Measurements from ENCODE around the gene SPECC1. TPM values are rescaled to one million over a fixed set of nuclear protein-coding genes. Genes with fewer than 3 reads are reported as not detected.

The SPECC1 gene
- total and polyA plus RNA-seq, 9 of the 15 experiments (the other 6 are each of a cell fraction or from before 2014, with no cell fraction given): 2.4 to 19.6 (median 14.7) TPM

- Histone ChIP-seq H3K4me2 (ENCODE audit: insufficient read depth, low read length) (no peak overlapping the region), H3K36me3 (ENCODE audit: control insufficient read depth, insufficient read depth, low read length) (no peaks in the 10 kb centered on the region), H3K9ac (ENCODE audit: insufficient read depth in 1 of 2, low read depth in 2 of 2, low read length in 2 of 2) (no peak overlapping the region), H3K27ac (ENCODE audit: extremely low read depth, low read depth, low read length) (no peak overlapping the region), H3K27me3 (ENCODE audit: control insufficient read depth in 2 of 2, insufficient read depth in 2 of 2, low read length in 2 of 2) (no peaks in the 10 kb centered on the region), H2AFZ (ENCODE audit: low read depth, low read length) (no peak overlapping the region), H3K9me1 (ENCODE audit: control insufficient read depth, insufficient read depth, low read length) (no peaks in the 10 kb centered on the region), H3K4me3 (no peak overlapping the region), H3K9me3 (replicated peaks; ENCODE audit: control insufficient read depth, insufficient read depth, low read depth, low read length) (no peaks in the 10 kb centered on the region), H3K4me1 (replicated peaks in 1 of 2; ENCODE audit: control insufficient read depth in 2 of 2, insufficient read depth in 2 of 2, low read length in 2 of 2) (no peaks in the 10 kb centered on the region), H4K20me1 (replicated peaks; ENCODE audit: control insufficient read depth, insufficient read depth, low read length) (no peaks in the 10 kb centered on the region), H3K79me2 (ENCODE audit: control insufficient read depth, insufficient read depth, low read length) (no peaks in the 10 kb centered on the region; the same call in 2 of the 3 replicates)
- ATAC-seq (no peak), DNase-seq (ENCODE audit: extremely low read depth in 1 of 4, low spot score in 3 of 4) (no peak), FAIRE-seq (no peak)
- TF ChIP-seq SPI1 (IDR thresholded peaks at IDR 0.05; ENCODE audit: borderline replicate concordance, low read depth, low read length): peak; percentile 83
- TF ChIP-seq SRF (CRISPR knock-in tag; IDR thresholded peaks at IDR 0.05): no peak
- in situ Hi-C loops (cut with MboI) (no loop called here), intact Hi-C loops (cut with micrococcal nuclease) (no loop called here)
- CTCF ChIA-PET (ENCODE audit: low intra/inter-chr PET ratio): no interaction called here
- 15% methylated on average over 5 of the region's 6 CpGs for WGBS (ENCODE audit: insufficient coverage, low coverage, missing lambda C conversion rate)
- POLR2A ChIA-PET: no interaction called here
- no TSS peak for BruUV-seq (replicated peaks)
These were observed 207.1 kb downstream of the SPECC1 start for GRCh38 chr17:20216154-20216815.

- no peak for ATAC-seq
- no peaks in the 10 kb centered on the region for H3K9me1 ChIP-seq (ENCODE audit: control insufficient read depth, insufficient read depth, low read length)
- intact Hi-C loops (cut with micrococcal nuclease): no loop called here
- no peak overlapping the region for H2AFZ ChIP-seq (ENCODE audit: low read depth, low read length)
- no TSS peak for BruUV-seq (replicated peaks)
- in situ Hi-C loops (cut with MboI): no loop called here
- H3K36me3 ChIP-seq (ENCODE audit: control insufficient read depth, insufficient read depth, low read length): no peaks in the 10 kb centered on the region
- WGBS (ENCODE audit: insufficient coverage, low coverage, missing lambda C conversion rate): 60% methylated on average over 3 of the region's 3 CpGs
- H3K27ac ChIP-seq (ENCODE audit: extremely low read depth, low read depth, low read length): no peak overlapping the region
- no peak for DNase-seq (ENCODE audit: extremely low read depth in 1 of 4, low spot score in 3 of 4)
- no peak overlapping the region for H3K4me2 ChIP-seq (ENCODE audit: insufficient read depth, low read length)
- no peak overlapping the region for H3K4me3 ChIP-seq
- no peaks in the 10 kb centered on the region for H3K27me3 ChIP-seq (ENCODE audit: control insufficient read depth in 2 of 2, insufficient read depth in 2 of 2, low read length in 2 of 2)
- no peak for FAIRE-seq
- ChIA-PET POLR2A (interaction anchor here (0.6 kb wide), 1 partner anchor 77 kb away, joined by 3 read pairs; no protein-coding TSS in a partner anchor), CTCF (ENCODE audit: low intra/inter-chr PET ratio) (no interaction called here)
- no peaks in the 10 kb centered on the region for H4K20me1 ChIP-seq (replicated peaks; ENCODE audit: control insufficient read depth, insufficient read depth, low read length)
- no peak overlapping the region for H3K9ac ChIP-seq (ENCODE audit: insufficient read depth in 1 of 2, low read depth in 2 of 2, low read length in 2 of 2)
- no peaks in the 10 kb centered on the region for H3K9me3 ChIP-seq (replicated peaks; ENCODE audit: control insufficient read depth, insufficient read depth, low read depth, low read length)
- H3K79me2 ChIP-seq (ENCODE audit: control insufficient read depth, insufficient read depth, low read length): no peaks in the 10 kb centered on the region; the same call in 2 of the 3 replicates
- no peaks in the 10 kb centered on the region for H3K4me1 ChIP-seq (replicated peaks in 1 of 2; ENCODE audit: control insufficient read depth in 2 of 2, insufficient read depth in 2 of 2, low read length in 2 of 2)
- TF ChIP-seq BCL6 (CRISPR knock-in tag; IDR thresholded peaks at IDR 0.05) (no peak), RBBP5 (IDR thresholded peaks at IDR 0.05; ENCODE audit: borderline replicate concordance, insufficient read depth, low read length, poor library complexity, severe bottlenecking) (no peak), ZBTB11 (CRISPR knock-in tag; IDR thresholded peaks at IDR 0.05) (no peak), RBM34 (IDR thresholded peaks at IDR 0.05; ENCODE audit: borderline replicate concordance, insufficient read depth, low read length) (no peak), PTRF (tag; IDR thresholded peaks at IDR 0.05) (no peak), SMAD1 (IDR thresholded peaks at IDR 0.05; ENCODE audit: low read depth, low read length, partially characterized antibody) (no peak), ZNF239 (CRISPR knock-in tag; IDR thresholded peaks at IDR 0.05) (no peak), TEAD4 (IDR thresholded peaks at IDR 0.05; ENCODE audit: low read length) (no peak), TEAD4 (CRISPR knock-in tag; IDR thresholded peaks at IDR 0.05; ENCODE audit: borderline replicate concordance) (no peak)
These were observed 207.7 kb downstream of the SPECC1 start for GRCh38 chr17:20216853-20217252.
